Superior temporal gyrus (tissue), 1 donor: ENCODE data around the gene DAZAP2.

Experiments
- DNase-seq: peaks from one replicate; pipeline ENCODE4 v3.0.0-alpha.2; 2016; ENCODE audit errors: extremely low spot score

The DAZAP2 gene, protein sequence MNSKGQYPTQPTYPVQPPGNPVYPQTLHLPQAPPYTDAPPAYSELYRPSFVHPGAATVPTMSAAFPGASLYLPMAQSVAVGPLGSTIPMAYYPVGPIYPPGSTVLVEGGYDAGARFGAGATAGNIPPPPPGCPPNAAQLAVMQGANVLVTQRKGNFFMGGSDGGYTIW

DNA sequence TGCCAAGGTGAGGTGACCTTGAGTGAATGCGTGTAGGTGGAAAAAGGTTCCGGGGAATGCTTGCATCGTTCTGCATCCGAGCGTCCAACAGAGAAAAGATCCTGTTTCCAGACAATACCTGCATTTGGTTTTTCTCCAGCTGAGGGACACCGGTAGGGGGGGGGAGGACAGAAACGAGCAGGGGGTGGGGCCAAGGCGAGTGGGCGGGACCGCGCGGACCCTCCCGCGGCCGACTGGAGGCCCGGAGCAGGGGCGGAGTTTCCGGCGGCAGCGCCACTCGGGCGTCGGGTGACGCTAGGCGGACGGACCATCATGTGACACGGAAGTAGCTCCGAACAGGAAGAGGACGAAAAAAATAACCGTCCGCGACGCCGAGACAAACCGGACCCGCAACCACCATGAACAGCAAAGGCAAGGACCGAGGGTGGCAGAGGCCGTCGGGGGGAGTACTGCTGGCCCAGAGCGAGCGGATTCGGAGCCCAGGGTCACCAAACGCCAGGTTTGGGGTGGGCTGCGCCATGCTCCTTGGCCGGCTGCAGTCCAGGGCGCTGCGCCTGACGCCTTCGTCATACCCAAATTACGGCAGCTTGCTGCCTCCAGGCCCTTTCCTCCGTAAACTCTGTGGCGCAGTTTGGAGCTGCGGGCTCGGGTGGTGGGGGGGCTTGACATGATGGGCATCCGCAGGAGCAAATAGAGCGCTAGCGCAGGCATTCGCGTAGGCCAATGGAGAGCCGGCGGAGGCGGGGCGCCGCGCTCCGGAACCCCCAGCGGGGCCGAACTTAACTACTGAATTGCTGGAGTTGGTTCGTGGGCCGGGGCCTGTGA lies at the start of gene DAZAP2:
Gene DAZAP2 (plus strand): TSS at position 317 of the 825 bp plus-strand sequence. CDS start 82 bp downstream, at position 399.
- peak; percentile 96 for DNase-seq

DNA sequence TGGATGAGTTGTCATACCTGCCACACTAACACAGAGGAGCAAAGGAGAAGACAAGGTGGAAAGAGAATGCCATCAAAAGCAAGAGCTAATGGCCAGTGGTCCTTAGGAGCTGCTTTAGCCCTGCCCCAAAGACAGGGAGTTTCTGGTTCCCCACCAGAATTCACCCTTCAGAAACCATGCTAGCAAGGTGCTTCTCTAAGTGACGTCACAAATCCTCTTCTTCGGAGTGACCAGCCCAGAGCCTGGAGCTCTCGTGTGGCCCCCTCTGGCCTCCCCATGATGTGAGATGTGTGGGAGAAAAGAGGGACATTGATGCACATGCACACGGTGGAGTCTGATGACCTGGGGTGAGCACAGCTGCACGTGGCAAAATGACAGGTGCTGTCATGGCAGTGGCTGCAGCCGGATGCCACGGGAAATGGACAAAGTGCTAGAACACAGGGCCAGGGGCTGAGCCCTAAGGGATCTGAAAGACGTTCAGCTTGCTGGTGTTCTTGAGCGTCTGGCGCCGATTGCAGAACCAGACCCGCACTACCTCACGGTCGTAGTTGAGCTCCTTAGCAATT lies 48.8 kb upstream of the DAZAP2 start:
- DNase-seq = no peak

DNA sequence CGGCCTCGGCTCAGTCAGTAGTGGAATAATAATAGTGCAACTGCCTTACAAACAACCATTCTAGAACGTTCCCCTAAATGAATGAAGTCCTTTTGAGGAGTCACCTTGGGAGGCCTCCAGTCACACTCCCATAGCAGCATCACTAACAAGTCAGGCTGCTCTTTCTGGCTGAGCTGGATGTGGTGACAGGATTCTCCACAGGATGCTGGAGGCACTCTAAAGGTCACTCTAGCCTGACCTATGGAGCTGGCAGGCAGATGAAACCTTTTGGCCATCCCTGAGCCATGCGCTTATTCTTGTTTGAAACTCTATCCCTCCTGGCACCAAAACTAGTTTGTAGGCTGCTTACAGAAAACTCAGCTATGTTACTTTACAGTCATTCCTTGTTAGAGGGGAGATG lies 47.8 kb upstream of the DAZAP2 start:
- no peak for DNase-seq

DNA sequence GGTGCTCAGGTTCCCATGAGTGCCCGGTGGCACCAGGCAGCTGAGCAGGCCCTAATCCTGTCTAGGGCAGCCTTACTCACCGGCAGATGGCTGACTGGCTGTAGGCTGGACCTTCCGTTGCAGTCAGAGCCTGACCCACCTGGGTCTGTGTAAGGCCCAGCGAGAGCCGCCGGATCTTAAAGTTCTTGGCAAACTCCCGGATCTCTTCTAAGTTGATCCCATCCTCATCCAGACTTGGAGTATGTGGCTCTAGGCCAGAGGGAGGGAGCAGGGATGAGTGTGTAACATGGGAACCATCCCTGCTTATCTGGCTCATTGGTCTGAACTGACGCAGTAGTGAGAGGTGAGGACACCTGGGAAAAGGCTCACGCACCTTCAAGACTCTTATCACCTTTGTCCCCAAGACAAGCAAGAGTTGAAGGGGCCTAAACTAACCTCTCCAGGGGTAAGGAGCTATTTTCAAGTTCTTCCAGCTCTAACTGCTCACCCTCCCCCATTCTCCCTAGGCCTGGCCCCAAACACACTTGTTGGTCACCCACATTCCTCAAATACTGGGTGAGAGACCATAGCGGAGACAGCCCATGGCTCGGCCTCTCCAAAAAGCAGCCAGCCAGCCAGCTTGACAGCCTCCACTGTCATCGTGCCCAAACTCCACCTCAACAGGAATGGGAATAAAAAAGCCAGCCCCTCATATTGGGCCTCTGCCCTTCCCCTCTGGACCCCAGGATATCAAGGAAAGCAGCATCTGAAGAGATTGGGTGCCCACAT lies 46.9 kb upstream of the DAZAP2 start:
- no peak for DNase-seq

DNA sequence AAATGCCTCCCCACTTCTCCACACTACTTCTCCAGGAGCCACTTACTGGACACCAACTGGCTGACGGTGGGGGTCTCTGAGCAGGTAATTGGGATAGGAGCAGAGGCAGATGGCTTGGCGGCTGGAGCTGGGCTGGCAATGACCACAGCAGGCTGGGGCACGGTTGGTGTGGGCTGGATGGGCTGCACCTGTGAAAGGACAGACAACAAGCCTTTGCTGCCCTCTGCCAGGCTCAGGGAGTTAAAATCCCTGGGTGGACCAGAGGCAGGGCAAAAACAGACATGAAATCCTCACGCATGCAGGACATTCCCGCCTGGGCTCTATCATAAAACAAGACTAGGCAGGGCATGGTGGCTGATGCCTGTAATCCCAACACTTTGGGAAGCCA lies 46.3 kb upstream of the DAZAP2 start:
- no peak for DNase-seq

DNA sequence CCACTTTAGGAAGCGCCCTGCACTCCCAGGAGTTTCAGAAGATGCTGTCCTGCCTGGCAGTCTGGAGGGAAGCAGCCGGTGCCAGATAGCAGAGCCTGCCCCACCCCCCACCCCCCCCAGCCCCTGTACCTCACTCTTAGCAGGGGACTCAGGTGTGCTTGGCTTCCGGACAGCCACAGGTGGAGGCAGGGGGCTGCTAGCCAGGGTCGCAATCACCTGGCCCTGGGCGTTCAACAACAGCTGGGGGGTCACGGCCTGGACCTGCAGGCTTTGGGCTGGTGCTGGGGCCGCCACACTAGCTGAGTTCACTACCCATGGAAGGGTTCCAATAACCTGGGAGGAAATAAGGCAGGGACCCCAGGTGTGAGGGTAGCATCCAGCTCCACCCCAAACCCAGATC lies 42.8 kb upstream of the DAZAP2 start:
- DNase-seq = no peak

DNA sequence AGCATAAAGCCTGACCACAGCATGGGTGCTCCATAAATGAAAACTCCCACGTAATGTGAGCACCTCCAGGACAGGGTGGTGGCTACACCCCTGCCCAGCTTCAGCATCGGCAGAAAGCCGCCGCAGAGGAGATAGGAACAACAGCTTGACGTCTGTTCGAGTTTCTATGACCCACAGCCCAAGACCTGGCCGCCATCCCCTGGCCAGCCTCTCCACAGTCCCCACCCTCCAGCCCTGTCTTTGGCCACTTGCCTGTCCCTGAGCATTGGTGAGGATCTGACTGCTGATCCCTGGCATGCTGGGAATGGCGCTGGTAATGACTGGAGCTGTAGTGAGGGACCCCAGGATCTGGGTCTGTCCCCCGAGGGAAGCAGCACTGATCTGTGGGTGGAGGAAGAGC lies 42.1 kb upstream of the DAZAP2 start:
- DNase-seq = no peak

DNA sequence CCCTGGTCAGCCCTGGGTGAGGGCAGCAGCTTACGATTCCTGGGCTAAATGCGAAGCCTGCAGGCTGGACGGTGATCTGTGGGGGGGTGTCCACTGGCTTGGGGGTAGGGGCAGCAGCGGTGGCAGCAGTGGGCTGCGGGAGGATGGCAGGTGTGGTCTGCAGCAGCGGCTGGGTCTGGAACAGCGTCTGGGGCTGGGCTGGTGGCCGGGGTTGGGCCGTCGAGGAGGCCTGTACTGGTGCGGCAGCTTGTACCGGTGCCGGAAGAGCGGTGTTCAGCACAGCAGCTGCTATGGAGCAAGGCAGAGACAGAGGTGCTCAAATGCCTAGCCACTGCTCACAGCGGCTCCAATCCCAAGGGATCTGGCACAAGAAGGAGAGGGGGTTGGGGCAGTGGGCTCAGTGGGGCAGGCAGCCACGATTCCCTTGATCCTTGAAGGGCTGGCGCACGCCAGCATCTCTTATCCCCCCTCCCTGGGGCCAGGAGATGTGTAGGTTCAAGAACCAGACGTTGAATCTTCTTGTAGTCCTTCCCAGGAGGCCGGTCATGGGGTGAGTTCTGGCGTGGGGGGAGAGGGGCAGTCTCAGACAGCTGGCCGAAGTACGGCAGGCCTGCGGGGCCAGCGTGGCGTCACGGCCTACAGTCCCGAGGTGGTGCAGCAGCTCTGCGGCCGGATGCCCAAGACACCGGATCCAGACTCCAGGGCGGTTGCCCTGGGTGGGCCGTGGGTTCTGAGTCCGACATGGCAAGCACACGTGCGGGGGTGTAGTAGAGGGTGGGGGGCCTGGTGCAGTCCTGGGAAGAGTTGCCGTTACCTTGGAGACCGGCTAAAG lies 40.7 kb upstream of the DAZAP2 start:
- no peak for DNase-seq

DNA sequence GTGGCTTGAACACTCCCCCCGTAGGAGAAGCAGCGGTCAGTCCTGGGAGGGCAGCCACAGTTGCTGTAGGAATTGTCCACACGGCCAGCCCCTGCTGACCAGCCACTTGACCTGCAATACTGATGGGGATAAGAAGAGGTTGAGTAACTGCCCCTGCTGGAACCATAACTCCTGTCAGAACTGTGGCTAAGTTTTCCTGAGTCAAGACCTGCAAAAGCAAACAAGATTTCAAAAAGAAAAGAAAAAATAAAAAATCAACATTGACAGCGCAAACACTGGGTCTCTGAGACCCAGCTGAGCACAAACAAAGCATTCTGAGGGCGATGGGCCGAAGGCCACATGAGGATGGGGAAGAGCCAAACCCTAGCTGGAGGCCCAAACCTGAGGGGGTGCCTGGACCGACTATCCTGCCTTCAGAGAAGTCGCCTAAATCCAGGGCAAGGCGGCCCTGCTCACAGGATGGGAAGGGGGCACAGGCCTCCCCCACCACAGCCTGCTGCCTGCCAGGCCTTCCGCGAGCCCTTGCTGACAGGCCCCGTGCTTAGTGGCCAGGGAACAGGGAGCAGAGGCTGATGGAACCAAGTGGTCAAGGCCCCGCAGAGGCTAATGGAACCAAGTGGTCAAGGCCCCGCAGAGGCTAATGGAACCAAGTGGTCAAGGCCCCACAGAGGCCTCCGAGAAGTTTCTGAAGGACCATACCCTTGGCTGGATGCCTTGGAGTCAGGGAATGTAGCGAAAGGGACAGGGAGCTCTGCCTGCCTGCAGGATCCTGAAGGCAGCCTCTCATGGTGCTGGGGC lies 39.9 kb upstream of the DAZAP2 start:
- no peak for DNase-seq

DNA sequence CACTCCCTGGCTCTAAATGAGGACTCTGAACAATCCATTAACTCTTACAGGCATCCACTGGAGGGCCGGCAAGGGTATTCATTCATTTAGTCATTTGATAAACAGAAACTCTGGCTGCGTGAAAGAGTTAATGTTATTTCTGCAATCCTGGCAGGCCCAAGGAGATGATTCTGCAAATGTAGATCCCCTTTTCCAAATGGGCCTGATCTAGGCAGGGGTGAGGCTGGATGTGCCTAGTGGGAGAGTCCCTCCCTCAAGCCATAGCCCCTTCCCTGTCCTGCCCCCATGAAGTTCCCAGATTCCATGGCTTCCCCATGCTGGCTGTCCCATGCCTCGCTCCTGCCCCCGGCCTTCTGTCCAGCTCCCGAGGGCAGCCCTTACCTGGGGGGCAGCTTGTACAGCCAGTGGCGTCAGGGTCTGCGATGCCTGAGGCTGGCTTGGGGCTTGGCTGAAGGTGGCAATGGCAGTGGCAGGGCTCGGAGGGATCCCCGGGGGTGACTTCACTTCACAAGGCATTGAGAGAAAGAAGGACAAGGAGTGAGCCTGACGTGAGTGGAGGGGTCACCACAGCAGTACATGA lies 39.2 kb upstream of the DAZAP2 start:
- DNase-seq = no peak

DNA sequence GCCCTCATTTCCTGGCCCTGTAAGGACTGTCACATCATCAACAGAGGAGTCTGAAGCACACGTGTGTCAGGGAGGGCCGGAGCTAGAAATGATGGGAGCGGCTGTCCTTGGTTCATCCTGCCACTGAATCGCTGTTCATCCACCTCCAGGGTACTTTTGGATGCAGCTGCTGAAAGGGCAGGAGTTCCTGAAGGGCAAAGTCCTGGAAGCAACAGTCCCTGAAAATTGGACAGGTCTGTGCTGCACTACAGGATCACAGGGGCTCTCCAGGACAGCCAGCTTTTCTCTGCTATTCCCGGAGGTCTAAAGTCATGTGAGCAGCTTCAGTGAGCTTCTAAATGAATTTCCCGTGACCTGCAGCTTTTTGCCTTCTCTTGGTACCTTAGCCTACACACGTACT lies 38.5 kb upstream of the DAZAP2 start:
- DNase-seq = no peak

DNA sequence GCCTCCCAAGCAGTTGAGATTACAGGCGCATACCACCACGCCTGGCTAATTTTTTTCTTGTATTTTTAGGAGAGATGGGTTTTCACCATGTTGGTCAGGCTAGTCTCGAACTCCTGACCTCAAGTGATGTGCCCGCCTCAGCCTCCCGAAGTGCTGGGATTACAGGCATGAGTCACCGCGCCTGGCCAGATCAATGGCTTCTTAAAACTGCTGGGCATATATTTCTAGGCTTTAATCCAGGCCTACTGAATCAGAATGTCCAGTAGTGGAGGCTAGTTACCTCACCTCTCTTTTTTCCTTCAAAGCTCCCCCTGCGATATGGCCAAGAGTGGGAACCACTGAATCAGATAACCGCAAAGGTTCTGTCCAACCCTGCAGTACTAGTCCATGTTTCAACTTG lies 37.8 kb upstream of the DAZAP2 start:
- no peak for DNase-seq

DNA sequence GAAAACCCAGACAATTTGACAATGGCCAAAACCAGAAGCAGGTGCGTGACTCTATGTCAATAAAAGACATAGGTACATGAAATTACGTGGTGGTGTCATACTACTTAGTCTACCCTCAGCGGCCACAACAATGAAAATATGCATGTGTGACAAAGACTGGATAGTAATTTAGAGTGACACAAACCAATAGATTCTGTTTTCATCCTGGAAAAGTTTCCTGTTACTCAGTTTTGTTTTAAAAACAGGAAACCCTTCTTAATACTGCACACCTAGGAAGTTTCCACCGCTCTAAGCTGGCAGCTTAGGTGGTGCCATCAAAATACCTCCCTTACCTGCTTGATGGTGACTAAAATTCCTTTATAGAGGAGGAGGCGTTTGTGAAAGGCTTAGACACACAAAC lies 35.9 kb upstream of the DAZAP2 start:
- no peak for DNase-seq

DNA sequence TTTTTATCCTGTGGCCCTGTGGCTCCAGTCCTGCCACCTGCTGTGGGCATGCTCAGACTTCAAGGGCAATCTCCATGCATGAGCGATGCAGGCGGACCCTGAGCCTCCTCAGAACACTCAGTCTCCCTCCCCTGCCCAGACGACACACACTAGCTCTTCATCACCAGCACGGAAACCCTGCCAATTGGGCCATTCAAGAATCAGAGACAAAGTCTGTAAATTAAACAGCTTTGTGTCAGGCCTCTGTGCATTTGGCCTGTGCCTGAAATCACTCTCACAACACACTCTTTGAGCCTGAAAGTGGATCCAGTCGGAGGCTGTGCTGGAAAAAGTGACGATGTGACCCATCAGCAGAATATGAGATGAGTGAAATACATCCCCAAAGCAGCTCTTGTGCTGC lies 33.3 kb upstream of the DAZAP2 start:
- DNase-seq = peak; percentile 65

DNA sequence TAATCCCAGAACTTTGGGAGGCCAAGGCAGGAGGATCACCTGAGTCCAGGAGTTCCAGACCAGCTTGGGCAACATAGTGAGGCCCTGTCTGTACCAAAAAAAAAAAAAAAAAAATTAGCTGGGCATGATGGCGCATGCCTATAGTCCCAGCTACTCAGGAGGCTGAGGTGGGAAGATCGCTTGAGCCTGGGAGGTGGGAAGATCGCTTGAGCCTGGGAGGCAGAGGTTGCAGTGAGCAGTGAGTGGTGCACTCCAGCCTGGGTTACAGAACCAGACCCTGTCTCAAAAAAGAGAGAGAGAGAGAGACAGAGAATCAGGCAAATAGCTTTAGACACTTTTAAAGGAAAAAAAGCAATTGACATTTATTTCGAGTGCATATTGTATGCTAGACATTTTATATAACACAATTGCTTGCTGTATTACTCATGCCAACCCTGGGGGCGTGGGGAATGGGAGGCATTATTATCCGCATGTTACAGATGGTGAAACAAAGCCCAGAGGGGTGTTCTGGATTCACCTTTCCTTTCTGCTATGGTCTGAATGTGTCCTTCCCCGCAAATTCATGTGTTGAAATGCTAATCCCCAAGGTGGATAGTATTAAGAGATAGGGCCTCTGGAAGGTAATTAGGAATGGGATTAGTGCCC lies 30.5 kb upstream of the DAZAP2 start:
- no peak for DNase-seq

DNA sequence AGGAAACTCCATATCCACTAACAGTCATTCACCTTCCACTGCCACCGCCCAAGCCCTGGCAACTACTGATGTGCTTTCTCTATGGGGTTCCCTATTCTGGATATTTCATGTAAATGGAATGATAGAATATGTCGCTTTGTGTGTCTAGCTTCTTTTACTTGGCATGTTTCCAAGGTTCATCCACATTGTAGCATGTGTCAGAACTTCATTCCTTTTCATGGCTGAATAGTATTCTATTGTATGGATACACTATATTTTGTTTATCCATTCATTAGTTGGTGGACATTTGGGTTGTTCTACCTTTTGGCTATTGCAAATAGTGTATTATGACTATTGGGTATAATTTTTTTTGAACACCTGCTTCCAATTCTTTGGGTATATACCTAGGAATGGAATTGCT lies 29.4 kb upstream of the DAZAP2 start:
- DNase-seq = no peak

DNA sequence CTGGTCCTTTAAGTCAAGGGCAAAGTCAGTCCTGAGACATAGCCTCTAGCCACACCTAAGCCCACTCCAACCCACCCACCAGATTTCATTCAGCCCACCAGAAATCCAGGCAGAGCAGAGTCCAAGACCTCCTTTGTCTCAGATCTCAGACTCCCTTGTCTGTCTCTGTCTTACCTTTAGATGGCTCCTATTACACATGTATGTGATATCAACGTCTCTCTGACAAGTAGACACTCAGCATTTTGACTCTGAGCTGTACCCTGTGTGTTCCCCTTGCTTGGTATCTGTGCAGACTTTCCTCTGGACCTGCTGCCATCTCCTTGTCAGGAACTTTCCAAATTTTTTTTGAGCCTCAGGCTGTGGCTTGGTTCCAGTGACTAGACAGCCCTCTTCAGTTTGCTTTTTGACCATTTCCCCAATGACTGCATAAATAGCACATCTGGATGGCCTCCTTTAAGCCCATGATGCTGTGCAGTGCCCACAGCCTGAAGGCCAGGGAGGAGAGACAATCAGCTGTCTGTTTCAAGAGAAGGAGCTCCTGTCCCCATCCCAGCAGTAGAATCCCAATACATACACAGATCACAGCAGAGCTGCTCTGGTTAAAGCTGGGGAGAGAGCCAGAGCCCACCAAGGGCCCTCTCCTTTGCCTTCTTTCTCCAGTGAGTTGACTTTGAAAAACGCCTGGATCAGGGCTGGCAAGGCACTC lies 27.8 kb upstream of the DAZAP2 start:
- peak; percentile 76 for DNase-seq

DNA sequence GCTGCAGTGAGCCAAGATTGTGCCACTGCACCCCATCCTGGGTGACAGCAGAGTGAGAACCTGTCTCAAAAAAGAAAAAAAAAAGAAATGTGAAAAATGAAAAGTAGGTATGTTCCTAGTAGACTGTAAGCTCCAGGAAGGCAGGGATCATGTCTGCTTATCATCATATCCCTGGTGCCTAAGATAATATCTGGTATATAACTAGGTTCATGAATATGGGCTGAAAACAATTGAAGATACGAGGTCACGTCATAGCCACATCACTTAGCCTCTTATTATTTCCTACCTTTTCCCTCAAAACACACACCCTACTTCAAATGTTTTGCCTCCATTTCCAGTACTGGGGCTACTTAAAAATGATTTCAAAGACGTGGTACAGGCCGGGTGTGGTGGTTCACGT lies 23.7 kb upstream of the DAZAP2 start:
- DNase-seq = no peak

DNA sequence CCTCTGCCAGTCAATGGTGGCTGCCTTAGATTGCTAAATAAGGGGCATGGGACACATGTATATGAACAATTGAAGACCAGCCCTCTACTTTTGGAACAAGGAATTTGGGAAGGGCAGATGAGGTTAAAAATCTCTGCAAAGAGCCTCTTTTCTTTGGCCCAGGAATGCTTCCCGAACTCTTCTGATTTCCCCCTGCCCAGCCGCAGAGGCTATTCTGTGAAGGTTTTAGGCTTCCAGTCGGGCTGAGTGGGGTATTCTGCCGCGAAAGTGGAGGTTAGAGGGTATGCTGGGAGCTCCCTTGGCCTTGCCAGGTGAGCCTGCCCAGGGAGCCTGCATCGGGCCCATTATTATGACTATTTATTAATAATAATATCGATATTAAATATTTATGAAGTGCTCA lies 22.0 kb upstream of the DAZAP2 start:
- peak; percentile 45 for DNase-seq
